Measurements from ENCODE around the gene SCRN2. TPM values are rescaled to one million over a fixed set of nuclear protein-coding genes. Genes with fewer than 3 reads are reported as not detected.

The SCRN2 gene
- total and polyA plus RNA-seq, 2 donors (not counting 3 experiments of a cell fraction or from before 2014, with no cell fraction given): 31.7 to 48.9 TPM

DNA sequence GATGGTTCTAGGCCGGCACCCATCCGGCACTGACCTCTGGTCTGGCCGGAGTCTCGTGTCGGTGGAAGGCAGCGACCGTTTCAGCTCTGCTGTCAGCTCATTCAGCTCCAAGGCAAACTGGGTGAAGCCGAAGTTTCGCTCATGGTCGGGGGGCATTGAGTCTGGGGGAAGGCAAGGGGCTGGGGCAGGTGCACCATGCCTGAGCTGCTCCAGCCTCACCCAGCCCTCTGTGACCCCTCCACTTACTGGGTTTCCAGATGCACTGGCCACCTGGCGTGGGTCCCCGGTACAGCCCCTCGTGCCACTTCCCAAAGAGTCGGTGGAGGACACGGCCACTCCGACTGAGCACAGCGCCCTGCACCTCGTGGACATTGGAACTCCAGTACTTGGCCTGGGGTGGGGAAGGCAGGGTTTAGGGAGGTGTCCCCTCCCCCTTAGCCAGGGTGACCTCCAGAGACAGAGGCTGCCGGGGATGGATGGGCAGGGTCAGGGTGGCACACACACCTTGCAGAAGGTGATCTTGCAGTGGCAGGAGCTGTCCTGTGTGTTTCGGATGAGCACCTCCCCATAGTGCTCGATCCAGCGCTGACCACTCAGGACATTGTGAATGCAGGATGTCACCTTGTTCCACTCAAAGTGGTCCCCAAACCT, 32.1 kb downstream of the SCRN2 start:
- FAIRE-seq: no peak

More for the DNA sequence above, 32.1 kb downstream of the SCRN2 start:
- Histone ChIP-seq H3K9me1 (replicated peaks; ENCODE audit: control insufficient read depth, extremely low read depth, insufficient read depth, low read length) (no peaks in the 10 kb centered on the region), H3K9ac (replicated peaks; ENCODE audit: extremely low read depth, insufficient read depth, low read length) (no peak overlapping the region), H3K79me2 (ENCODE audit: control insufficient read depth, insufficient read depth, low read length) (no peaks in the 10 kb centered on the region), H3K27ac (ENCODE audit: insufficient read depth, low read depth, low read length) (no peak overlapping the region), H3K4me3 (replicated peaks in 1 of 3; ENCODE audit: insufficient read depth in 1 of 3, low read depth in 1 of 3, low read length in 3 of 3) (no peak overlapping the region), H2AFZ (ENCODE audit: low read depth, low read length) (no peak overlapping the region), H3K9me3 (replicated peaks; ENCODE audit: control insufficient read depth, insufficient read depth, low read length) (no peaks in the 10 kb centered on the region), H3K27me3 (ENCODE audit: control insufficient read depth in 2 of 2, insufficient read depth in 2 of 2, low read length in 2 of 2) (no peaks in the 10 kb centered on the region), H3K4me1 (ENCODE audit: control insufficient read depth, extremely low read depth, insufficient read depth, low read length) (peaks cover 9% of the 10 kb centered on the region), H4K20me1 (replicated peaks; ENCODE audit: control insufficient read depth, extremely low read depth, insufficient read depth, low read length) (no peaks in the 10 kb centered on the region), H3K36me3 (ENCODE audit: control insufficient read depth in 2 of 2, extremely low read depth in 1 of 2, insufficient read depth in 2 of 2, low read length in 2 of 2) (peaks cover 3 to 41% of the 10 kb centered on the region in 2 experiments), H3K4me2 (ENCODE audit: insufficient read depth, low read length) (no peak overlapping the region)
- DNase-seq (ENCODE audit: low read depth, low spot score): no peak
- no TSS peak for BruUV-seq (replicated peaks)
- intact Hi-C loops (cut with micrococcal nuclease) (no loop called here), dilution Hi-C loops (cut with MboI; ENCODE audit: extremely low pct_ligation_motif_present, low sequenced_read_pairs) (no loop called here)
- ChIA-PET CTCF (no interaction called here), POLR2A (interaction anchor here (0.6 kb wide), 1 partner anchor 47 kb away, joined by 3 read pairs; no protein-coding TSS in a partner anchor)
- no peak for TF ChIP-seq POLR2A (IDR thresholded peaks at IDR 0.05; ENCODE audit: low read depth, low read length)
- TF ChIP-seq FOS (IDR thresholded peaks at IDR 0.05; ENCODE audit: borderline replicate concordance, insufficient read depth, low read length): no peak
- TF ChIP-seq GATA2 (IDR thresholded peaks at IDR 0.05; ENCODE audit: insufficient read depth, insufficient read length, low read depth, low read length): no peak
- TF ChIP-seq, protein P1, sequence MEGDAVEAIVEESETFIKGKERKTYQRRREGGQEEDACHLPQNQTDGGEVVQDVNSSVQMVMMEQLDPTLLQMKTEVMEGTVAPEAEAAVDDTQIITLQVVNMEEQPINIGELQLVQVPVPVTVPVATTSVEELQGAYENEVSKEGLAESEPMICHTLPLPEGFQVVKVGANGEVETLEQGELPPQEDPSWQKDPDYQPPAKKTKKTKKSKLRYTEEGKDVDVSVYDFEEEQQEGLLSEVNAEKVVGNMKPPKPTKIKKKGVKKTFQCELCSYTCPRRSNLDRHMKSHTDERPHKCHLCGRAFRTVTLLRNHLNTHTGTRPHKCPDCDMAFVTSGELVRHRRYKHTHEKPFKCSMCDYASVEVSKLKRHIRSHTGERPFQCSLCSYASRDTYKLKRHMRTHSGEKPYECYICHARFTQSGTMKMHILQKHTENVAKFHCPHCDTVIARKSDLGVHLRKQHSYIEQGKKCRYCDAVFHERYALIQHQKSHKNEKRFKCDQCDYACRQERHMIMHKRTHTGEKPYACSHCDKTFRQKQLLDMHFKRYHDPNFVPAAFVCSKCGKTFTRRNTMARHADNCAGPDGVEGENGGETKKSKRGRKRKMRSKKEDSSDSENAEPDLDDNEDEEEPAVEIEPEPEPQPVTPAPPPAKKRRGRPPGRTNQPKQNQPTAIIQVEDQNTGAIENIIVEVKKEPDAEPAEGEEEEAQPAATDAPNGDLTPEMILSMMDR (IDR thresholded peaks at IDR 0.05; ENCODE audit: extremely low read depth in 1 of 2, insufficient read depth in 1 of 2, low read depth in 1 of 2, low read length in 2 of 2): no peak
- no peak for TF ChIP-seq EZH2 (IDR thresholded peaks at IDR 0.05; ENCODE audit: borderline replicate concordance, low read depth, low read length, severe bottlenecking)
- TF ChIP-seq JUN (IDR thresholded peaks at IDR 0.05; ENCODE audit: borderline replicate concordance, insufficient read depth, insufficient read length, low read depth): no peak
- TF ChIP-seq, protein P2, sequence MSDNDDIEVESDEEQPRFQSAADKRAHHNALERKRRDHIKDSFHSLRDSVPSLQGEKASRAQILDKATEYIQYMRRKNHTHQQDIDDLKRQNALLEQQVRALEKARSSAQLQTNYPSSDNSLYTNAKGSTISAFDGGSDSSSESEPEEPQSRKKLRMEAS (IDR thresholded peaks at IDR 0.05; ENCODE audit: insufficient read depth, insufficient read length): no peak
- no peak for TF ChIP-seq POLR2AphosphoS5 (IDR thresholded peaks at IDR 0.05; ENCODE audit: insufficient read depth, low read depth, low read length)
- no peak for TF ChIP-seq MYC (IDR thresholded peaks at IDR 0.05; ENCODE audit: low read depth, low read length)

Measured in endothelial cell of umbilical vein (primary cell).